ENCODE data around the gene NAV2.

The NAV2 gene

DNA sequence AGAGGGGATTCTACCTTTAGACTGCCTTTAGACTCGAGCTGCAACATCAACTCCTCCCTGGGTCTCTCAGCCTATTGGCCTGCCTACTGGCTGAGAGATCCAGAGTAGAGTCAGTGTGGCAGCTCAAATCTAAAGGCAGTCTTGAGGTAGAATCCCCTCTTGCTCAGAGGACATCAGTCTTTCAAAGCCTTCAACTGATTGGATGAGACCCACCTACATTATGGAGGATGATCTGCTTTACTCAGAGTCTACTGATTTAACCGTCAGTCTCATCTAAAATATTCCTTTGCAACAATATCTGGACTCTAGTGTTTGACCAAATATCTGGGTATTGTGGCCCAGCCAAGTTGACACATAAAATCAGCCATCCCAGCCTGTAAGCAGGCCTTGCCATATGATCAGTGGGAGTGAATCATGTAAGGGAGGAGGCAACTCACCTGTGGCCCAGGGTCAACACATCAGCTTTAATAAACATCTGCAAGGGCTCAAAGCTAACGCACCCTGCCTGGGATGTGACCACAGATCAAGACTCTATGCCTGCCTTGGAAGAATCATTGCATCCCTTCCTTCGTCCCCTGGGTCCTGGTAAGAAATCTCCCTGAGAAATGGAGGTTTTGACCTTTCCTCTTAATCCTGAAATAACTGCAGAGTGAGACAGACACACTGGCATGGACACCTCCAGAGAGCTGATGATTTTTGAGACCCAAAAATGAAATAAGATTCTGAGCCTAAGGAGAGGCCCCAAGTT, 249.6 kb downstream of the NAV2 start:
- DNase-seq: no peak

DNA sequence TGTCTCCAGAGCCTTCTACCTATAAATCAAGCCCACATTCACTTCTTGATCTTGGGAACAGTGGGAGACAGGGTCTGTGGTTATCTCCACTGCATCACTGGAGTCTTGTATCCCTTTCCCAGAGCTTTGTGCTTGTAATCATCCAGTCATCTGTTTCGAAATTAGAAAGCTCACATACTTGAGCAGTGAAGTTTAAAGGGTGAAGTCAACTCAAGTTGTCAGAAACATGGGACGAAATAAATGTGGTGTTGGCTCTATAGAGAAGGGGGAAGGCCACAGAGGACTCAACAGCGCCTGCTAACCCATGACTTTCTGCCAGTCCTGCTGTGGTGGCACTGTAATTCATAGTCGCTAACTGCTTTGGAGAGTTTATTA, 250.2 kb downstream of the NAV2 start:
- DNase-seq: no peak

DNA sequence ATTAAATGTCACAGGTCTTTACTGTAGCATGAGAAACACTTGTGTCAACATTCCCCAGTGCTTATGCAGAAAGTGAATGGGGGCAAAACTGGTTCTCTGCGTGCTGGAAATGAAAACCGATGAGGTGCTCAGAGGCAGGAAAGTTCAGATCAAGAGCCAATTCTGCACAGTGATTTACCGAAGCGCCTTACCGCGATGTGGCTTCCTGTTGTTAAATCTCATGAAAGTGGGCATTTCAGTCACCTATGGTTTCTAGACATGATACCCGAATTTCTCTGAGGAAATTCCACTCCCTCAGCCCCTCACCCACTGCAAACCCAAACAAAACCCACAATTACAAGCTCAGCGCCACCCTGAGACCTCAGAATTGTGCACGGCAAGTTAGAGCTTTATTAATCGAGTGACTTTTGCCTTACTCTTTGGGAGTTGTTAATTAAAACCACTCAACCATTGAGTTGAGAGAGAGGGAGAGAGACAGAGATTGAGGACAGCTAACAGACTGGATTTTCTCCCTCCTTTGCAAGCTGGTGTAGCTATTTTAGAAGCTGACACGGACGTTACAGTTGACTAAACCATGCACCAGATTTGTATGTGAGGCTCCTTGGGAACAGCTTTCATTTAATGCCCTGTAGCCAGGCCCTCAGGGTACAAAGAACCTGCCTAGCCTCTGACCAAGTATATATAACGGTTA, 251.2 kb downstream of the NAV2 start:
- no peak for DNase-seq

DNA sequence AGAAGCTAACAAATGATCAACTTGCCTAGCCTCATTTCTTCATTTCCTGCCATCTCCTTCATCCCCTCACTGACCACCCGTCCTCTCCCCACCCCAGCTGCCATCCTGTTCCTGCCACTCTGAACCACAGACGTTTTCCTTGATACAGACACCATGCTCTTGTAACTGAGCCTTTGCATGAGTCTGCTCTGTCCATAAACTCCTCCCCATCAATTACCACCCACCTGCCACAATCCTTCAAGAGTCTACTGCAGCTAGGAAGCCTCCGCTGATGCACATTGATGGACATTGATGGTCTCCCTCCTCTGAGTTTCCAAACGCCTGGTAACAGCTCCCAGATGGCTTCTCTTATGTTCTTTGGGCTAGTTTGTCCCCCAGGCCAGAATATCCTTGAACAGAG, 253.8 kb downstream of the NAV2 start:
- no peak for DNase-seq

DNA sequence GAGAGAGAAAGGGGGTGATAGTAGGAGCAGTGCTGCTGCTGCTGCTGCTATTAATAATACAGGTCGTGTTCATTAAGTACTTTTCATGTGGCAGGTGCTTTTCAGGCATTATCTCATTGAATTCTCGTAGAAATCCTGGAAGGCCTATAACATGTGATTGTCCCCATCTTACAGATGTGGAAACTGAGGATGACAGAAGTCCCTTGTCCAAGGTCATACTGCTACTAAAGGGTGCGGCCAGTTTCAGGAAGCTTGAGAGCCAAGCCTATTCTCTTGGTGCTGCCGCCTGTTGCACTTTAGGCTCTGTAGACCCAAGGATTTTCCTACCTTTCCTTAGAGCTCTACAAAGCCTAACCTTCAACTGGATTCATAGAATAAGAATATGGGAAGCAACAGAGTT, 254.3 kb downstream of the NAV2 start:
- DNase-seq: no peak

DNA sequence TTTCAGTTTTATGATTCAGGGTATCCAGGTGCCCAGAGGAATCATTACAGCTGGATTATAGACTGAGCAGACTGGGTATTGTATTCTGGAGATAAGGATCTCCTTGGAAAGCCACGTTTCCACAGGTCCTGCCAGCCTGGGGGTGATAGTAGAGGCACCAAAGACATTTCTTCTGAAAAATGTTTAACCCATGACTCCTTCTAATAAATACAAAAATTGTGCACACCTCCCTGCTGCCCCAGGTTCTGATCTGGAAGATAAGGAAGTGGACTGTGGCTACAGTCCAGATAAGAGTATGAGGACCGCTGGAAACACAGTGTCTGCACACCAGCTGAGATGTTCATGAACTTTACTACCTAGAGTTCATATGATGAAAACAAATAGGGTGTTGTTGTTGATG, 255.2 kb downstream of the NAV2 start:
- DNase-seq: no peak

DNA sequence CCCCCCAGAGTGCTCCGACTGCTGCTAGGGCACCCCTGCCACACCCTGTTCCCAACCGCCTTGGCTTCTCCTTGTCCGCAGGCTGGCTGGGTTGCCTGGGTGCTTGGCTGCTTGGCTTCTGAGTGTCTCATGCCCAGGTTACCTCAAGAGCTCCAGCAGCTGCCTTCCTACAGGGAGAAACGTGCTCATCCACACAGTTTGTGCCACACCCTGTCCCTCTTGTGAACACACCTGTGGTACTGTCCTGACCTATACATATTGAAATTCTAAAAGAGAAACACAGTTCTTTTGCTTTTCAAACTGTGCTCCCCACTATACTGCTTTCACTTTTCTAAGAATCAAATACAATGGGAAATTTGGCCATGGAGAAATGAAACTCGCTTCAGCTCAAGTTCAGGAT, 256.2 kb downstream of the NAV2 start:
- no peak for DNase-seq

DNA sequence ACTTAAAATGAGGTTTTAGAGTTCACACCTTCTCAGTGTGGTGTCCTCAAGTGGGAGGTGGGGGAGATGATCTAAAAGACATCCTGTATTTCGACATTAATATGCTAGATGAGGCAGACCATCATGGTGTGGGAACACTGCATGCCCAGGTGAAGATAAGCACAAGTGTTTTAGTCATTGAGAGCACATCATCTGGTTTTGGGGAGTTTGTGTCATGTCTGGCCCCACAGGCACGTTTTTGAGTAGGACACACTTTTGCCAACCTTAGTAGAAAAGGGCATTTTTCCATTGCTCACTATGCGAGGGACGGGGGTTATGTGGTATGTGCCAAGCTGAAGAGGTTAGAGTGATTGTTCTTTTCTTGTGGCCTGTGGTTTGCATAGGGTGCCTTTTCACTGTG, 258.3 kb downstream of the NAV2 start:
- DNase-seq: no peak

DNA sequence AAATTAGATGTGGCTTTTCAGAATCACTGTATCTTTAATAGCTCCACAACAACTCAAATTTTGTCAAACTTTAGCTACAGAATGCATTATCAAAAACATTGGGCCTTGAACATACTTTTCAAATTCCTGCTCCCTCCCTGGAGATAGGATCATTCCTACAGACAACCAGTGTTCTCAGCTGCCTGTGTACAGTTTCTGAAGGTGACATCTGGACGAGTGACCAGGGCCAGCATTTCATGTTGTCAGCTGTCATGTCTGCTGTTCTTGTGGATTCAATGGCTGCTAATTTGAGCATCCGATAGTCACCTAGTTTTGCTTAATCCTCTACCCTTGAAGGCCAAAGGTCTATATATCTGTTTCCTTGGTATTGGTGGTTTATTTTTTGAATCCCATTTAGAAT, 259.5 kb downstream of the NAV2 start:
- DNase-seq: no peak

DNA sequence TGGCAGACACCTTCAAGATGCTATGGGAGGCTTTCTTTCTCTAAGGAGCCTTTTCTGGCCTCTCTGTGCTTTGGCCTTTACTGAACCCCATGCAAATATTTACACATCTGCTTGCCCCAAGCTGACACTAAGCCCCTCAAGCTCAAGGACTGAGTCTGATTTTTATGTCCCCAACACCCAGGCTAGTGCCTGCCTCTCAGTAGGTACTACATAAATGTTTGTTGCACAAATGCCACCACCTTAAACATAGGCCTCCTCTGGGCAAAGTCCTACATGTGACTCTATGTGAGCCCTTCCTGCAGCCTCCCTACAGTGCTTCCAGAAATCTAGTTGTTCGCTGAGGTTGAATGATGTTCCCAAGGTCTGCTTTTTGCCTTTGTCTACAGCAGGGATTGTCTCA, 260.0 kb downstream of the NAV2 start:
- no peak for DNase-seq

DNA sequence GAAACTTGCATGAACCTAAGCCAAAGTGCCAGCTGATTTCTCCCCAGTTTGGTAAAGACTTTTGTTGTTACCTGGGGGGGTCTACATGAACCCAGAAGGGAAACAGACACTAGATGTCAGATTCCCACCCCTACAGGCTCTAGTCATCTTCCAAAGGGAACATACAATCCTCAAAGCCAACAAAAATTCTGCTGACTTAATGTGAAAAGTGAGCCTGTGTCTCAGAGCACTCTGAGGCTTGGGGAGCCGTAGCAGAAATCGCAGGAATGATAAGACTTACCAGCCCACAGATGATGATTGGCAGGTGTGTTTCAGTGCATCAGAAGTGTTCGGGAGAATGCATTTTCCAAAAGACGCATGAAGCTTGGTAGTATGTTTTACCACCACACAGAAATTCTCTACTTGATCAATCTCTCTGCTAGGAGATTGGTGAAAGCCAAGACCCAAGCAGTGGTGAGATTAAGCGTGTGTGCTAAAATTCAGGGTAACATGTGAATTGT, 260.5 kb downstream of the NAV2 start:
- no peak for DNase-seq

DNA sequence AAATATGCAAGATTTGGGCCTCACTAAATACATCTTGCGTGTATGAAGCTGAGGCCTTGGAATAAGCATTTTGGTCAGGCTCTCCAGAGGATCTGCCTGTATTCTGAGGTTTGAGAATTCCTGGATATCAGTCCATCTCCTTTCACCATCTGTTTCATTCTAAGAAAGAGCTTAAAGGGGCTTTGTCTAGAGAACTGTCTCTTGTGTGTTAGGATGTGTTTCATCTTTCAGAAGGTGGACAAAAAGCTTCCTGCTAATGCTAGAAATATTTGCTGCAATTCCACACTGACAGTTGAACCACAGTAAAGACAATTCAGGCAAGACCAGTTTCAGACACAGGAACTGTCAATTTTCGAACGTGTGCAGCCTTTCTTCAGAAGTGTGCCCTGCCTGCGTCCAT, 262.2 kb downstream of the NAV2 start:
- DNase-seq: no peak

DNA sequence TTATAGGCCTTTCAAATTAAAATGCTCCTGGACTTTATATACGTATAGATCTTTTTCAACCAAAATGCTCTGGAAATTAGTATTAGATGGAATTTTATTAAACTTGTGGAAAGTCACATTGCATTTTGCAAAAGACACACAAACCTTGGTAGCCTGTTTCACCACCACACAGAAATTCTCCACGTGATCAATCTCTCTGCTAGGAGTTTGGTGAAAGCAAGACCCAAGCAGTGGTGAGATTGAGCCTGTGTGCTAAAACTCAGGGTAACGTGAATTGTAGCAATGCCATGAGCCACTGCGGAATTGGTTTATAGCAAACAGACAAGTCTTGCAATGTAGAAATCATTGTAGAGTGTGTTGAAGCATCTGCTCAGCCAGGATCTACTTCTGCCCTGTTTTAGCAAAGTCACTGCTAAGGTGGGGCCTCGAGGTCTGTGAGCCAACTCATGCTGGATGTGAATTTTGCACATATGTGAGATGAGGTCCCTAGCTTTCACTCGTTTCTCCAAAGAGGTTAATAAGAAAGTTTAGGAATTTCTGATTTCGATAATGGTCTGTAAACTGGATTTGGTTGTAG, 262.9 kb downstream of the NAV2 start:
- DNase-seq: no peak

DNA sequence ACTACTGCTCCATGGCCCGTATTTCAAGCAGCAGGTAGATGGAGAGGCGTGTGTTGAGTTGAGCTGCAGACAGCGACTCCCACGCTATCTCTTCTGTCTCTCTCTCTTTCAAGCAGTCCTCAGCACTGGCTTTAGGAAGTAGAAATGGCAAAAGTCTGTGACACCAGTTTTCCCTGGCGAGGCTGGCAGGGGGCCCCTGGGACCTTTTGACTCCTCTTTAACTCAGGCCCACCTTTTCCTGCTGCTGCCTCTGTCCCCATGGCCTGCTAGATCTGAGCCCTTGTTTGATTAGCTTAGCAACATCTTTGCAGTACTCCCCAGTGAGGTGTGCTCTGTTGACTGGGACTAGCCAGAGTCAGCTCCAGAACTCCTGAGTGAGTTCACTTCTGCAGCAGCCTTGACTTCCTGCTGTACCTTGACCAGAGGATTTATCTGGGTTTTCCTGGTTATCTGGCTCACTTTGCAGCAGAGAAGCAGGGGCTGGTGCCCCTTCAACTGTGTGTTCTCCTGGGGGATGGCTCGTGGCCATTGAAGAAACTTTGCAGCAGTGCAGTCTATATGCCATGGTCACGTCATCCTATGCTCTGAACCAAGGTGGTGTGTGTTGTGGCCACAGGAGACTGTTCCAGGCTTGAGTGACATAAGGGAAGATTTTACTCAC, 263.8 kb downstream of the NAV2 start:
- no peak for DNase-seq

DNA sequence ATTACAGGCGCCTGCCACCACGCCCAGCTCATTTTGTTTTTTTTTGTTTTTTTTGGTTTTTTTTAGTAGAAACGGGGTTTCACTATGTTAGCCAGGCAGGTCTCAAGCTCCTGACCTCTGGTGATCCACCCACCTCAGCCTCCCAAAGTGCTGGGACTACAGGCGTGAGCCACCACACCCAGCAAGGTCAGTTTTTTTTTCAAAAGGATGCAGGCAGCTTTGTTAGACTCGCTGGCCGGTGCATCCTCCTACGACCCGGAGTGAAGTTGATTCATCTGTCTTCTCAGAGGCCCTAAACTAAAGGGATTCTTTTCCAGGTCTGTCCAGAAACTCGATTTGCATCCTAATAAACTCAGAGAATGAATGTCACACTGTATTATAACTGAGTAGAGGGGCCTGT, 265.3 kb downstream of the NAV2 start:
- no peak for DNase-seq

DNA sequence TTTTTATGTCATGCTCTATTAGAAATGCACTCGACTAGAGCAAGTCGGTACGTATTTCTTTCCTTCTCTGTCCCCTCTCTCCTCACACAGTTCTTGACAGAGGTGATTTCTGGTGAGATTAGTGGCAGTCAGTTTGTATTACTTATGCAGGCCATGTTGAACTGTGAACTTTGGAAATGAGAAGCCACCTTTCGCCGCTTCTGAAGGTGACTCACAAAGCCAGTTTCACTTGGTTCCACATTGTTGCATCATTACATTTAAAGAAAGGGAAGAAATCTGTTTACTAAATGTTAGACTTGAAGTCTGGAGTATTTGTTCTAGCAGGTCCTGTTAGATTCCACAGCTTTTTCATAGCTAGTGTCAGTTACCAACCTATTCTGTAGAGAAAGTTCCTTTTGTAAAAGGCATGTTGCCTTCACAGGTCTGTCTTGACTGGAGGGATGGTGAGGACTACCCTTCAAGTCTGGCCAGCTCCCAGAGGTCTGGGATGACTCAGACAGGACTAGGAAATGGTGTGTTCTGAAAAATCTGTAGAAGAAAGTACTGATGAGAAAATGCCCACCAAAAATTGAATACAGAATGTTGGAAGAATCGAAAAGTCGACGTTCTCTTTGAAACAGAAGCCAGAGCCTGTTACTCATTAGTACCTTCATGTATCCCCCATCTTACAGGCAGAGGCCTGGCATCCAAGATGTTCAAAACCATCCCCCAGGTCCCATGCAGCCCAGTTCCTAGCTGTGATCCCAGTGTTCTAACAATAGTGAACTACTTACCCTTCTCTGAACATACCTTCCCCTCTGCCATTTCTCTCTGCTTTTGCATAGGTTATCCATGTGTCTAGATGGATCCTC, 266.3 kb downstream of the NAV2 start:
- DNase-seq: no peak

DNA sequence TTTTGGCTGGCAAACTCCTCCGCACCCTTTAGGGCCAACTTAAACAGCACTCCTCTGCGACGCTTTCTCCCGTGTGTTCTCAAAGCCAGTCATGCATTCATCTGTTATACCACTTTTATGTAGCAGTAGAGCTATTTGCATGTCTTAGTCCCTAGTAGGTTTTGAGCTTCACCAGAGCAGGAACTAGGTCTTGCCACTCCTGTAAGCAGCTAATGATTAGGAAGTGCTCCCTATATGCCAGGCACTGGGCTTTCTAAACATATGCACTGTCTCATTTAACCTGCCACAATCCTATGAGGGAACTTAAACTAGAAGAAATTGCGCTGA, 266.8 kb downstream of the NAV2 start:
- DNase-seq: no peak

DNA sequence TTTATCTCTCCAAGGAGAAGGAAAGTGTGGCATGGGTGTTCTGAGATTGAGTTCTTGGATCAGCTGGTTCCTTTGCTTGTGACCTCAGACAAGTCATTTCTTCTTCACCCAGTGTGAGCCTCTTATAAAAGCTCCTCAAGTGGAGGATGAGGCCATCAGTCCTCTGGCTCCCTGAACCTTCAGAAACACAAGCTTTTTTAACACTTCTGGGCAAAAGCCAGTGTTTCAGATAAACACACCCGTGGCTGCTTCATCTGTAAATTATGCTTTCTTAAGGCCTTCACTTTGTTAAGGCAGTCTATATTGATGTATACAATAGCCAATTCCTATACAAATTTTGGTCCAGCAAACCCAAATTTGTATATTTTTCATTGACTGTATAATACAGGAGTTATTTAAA, 267.8 kb downstream of the NAV2 start:
- no peak for DNase-seq

DNA sequence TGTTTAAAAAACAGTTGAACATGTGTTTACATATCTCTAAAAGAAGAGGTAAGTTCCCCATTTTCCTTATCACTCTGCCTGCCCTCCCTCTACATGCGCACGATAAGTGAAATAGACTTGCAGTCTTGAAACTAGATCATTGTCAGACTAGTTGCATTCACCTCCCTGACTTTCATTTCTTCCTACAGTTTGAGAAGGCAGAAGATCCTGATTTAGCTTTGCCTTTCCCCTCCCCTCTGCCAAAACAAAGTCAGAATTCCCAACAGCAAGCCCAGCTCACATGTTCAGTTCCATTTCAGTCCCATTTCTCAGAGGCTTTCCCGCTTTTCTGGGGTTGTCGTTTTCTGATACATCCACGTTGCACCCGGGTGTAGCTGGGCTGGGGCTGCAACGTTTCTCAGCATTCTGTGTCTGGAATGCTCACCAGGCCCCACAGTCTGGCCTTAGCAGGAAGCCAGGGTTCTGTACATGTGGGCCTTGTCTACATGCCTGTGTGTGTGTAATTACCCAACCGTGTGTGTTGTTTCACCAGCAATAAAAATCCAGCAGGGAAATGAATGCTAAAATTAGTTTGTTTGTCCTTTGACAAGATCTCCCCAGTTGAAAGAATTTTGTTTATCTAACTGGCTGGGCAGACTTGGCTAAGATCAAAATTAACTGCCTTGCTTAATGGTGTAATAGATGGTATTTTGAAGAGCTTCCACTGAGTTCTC, 268.5 kb downstream of the NAV2 start:
- DNase-seq: no peak

DNA sequence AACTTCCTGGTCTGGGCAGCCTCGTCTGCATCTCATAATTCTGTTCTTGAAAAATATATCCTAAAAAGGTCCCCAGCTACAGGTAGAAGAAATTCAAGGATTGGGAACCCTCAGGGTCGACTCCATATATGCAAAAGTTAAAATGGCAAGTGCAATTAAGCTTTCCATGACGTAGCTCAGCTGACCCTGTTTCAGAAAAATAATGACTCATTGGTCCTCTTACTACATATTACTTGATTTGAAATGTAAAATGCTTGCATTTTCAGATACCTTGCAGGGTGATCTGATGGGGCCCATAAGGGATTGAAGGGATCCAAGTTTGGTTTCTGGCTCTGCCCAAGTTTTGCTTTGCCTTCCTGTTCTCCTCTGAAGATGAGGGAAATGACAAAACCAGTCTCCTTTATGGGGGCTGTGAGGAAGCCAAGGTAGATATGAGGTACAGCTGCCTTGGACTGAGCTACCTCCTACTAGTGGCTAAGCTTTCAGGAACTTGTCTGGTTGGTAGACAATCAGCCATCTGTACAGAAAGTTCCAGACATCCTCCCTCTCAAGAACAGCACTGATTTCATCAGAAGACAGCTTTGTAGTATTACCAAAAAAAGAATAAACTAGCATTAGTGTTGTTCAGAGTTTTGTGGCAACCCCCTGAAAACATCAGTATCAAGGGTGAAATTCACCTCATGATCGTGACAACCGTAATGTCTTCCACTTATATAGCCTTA, 270.3 kb downstream of the NAV2 start:
- no peak for DNase-seq

DNA sequence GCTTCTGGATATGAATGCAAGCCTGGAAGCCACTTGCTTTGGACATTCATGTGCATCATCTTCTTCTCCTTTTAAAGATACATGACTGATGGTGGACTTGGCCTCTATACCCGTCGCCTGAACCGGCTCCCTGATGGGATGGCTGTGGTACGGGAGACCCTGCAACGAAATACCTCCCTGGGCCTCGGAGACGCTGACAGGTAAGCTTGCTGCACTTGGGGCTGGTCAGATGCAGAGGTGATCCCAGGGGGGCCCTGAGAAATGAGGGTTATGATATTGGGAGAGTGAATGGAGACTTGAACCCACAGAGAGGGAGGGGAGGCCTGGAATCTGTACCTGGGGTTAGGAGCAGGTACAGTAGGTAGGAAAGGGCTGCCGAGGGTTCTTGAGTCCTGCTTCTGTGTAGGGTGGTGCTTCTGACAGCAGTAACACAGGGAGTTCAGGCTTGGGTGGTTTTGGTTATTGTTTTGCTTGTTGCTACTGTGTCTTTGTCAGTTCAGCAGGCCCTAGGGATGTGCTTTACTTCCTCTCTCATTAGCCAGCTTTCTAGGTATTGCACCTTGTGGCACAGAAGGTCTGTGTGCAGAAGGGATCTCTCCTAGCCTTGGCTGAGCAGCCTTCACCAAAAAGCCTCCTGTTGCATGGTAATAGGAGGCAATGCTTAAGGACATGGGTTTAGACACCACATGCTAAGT, 271.6 kb downstream of the NAV2 start:
- DNase-seq: no peak
